HG02884 (cell line): ENCODE measurements around the gene VAX1.
"Not testable (repeated sequence)": the region's sequence is repeated elsewhere in the genome, so short reads cannot be mapped to it uniquely, and the experiment has no call there.

Experiments
- ATAC-seq: cut with Tn5 transposase; IDR thresholded peaks from one replicate; pipeline ENCODE4 v1.9.1; 2021; ENCODE audit warnings: mild to moderate bottlenecking, moderate library complexity; ENCODE audit not compliant: unreplicated experiment

The VAX1 gene

DNA sequence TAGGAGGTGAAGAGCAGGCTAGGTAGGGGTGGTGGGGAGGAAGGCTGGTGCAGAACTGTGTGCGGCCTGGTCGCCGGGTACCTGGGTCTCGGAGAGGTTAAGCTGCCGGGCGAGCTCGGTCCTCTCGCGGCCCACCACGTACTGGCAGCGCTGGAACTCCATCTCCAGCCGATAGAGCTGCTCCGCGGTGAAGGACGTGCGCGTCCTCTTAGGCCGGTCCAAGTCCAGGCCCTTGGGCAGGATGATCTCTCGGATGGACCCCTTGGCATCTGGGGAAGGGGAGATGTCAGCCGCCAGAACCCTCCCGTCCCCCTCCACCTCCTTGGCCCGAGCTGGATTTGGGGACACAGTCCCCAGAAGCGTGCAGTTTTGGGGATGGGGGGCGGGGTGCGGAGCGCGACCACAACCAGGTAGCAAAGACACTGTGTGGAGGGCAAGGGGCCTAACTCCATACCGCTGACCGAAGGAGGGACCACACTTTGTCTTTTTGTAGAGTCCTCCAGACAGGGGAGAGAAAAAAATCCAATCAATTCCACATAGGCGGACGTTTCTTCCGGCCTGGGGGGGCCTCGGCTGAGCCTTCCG is 1.6 kb downstream of the VAX1 start:
- ATAC-seq, result no peak

- ATAC-seq, result no peak
These were observed 2.5 kb downstream of the VAX1 start for GRCh38 chr10:117135480-117136140.

GRCh38 chr10:117135026-117135372 is 3.1 kb downstream of the VAX1 start:
- ATAC-seq, result no peak

DNA sequence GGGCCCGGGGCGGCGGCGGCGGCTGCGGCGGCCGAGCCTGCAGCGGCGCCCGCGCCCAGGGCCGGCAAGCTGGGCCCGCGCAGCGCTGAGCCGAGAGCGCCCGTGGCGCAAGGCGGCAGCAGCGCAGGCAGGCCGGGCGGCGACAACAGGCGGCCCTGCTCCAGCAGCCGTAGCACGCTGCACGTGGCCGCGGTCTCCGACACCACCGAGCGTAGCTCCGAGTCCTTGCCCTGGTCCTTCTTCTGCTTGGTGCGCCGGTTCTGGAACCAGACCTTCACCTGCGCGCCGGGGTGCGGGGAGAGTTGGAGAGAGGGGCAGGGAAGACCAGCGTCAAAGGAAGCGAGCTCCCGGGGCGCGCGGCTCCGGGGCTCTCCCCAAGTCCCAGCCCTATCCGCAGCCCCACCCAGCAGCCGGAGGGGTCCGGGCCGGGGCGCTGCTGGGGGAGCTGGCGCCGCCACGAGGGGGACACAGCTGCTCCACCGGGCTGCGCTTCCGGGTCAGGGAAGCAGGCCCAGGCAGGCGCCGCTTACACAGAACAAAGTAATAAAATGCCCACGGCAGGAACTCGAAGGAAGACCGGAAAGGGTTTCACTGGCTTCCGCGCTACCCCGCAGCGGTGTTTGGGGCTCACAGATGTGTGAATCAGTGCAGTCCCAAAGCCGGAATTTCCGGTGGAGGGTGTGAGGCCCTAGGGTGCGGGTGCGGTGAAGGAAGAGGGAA is 3.6 kb downstream of the VAX1 start:
- no peak for ATAC-seq

DNA sequence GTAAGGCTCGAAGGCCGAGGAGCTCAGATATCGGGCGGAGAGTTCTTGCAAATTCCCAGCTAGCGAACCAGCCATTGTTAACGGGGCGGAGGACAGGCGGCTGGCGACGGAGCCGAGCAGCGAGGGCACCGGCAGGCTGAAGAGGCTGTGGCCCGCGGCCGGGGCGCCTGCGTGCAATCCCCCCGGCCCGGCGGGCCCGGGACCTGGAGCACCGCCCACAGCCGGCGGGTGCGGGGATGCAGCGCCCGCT is 4.1 kb downstream of the VAX1 start:
- no peak for ATAC-seq

GRCh38 chr10:117133273-117134055 is 4.6 kb downstream of the VAX1 start:
- no peak for ATAC-seq

DNA sequence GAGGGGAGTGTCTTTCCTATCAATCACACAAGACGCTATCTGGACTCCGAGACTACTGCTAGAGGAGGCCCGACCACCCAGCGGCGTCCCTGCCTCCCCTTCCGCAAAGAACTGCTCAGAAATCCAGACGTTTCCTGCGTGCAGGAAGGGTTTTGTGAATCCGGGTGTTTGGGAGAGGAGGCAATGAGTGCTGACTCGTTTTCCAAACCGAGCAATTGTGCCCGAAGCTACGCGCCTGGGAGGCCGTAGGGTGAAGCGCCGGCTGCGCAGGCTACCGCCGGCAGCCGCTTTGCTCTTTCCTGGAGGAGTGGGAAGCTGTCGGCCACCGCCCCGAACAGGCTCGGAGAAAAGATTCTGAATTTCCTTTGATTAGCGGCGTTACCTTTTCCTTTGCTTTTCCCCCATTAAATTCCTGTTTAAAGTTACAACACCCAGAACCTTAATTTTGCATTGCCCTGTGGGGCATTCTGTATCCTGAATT is 5.3 kb downstream of the VAX1 start:
- no peak for ATAC-seq

GRCh38 chr10:117131376-117132327 is 6.4 kb downstream of the VAX1 start:
- no peak for ATAC-seq

GRCh38 chr10:117130862-117131375 is 7.2 kb downstream of the VAX1 start:
- ATAC-seq, result no peak

DNA sequence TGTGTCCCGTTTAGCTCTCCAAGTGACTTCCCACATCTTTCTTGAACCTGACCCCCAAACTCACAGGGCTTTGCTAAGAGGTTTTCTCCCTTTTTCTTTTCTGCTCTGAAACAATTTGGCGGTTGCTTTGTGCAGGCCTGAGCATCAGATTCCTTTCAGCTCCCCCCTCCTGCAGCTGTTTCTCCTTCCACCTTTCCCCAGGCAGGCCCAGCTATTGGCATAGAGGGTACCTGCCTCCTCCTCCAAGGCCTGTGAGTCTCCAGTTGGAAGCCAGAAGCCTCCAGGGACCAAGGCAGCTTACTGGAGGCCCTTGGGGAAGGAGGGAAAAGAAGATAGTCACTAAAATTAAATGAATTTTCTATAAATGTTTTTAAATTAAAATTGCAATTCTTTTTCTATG is 7.7 kb downstream of the VAX1 start:
- no peak for ATAC-seq

- not testable (repeated sequence) for ATAC-seq
These were observed 11.4 kb downstream of the VAX1 start for GRCh38 chr10:117126645-117127044.

DNA sequence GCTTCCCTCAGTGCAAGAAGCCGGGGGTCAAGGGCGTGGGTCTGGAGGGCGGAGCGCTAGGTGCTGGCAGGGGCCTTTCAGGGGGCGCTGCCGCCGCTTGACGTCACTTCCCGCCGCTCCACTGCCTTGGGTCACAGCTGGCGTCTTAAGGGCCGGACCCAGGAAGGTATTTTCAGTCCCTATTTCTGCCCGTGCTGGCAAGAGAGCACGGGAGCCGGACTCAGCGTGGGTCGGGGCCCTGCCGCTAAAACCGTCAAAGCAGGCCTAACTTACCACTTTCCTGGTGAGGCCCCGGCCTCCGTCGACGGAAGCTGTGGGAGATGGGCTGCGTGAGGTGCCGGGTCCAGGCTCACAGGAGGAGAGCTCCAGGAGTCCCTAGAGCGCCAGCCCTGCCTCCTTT is 12.0 kb downstream of the VAX1 start:
- no peak for ATAC-seq

GRCh38 chr10:117112220-117112619 is 25.9 kb downstream of the VAX1 start:
- no peak for ATAC-seq

GRCh38 chr10:117107238-117107637 is 30.8 kb downstream of the VAX1 start:
- ATAC-seq, result no peak

- no peak for ATAC-seq
These were observed 41.4 kb downstream of the VAX1 start for GRCh38 chr10:117096599-117097201.

- ATAC-seq, result no peak
These were observed 43.2 kb downstream of the VAX1 start for GRCh38 chr10:117094856-117095255.

DNA sequence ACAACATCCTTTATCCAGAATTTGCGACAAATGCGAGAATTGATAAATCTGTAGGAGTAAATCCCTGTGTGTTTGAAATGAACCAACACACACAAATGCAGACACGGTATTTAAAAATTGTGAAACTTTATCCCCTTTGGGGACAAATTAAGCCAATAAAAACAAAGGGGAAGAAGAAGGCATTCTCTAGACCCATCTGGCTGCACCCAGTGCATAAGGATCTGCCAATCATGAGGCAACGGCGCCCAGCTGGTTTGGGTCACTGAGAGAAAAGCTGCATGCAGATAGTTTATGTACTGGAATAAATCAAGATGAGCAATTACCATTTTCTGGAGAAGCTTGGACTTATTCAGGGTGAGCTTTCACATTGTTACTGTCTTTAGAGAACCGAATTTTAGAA is 45.7 kb downstream of the VAX1 start:
- ATAC-seq, result no peak

- ATAC-seq, result no peak
These were observed 47.2 kb downstream of the VAX1 start for GRCh38 chr10:117090834-117091233.

DNA sequence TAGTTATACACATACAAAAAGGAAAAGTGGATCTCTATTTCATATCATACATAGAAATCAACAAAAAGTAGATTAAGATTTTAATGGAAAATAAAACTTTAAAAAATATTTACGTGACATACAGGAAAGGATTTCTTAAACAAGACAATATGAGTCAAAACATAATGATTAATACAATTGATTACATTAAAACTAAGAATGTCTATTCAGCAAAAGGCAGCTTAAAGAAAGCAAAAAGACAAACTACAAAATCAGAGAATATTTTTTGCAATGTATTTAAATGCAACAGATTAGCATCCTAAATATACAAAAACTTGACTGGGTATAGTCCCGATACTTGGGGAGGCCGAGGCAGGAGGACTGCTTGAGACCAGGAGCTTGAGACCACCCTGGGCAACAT is 50.5 kb downstream of the VAX1 start:
- ATAC-seq, result no peak

DNA sequence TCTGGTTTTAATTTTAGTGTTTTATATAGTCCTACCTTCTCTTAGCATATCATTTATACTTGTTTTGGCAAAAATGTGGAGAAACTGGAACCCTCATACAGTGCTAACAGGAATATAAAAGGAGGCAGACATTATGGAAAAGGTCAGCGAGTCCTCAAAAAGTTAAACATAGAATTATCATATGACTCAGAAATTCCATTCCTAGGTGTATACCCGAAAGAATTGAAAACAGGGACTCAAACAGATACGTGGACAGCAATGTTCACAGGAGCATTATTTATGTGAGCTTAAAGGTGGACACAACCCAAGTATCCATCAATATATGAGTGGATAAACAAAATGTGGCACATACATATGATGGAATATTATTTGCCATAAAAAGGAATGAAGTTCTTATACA is 51.5 kb downstream of the VAX1 start:
- ATAC-seq, result no peak
